Measurements from ENCODE around the gene USP34. TPM values are rescaled to one million over a fixed set of nuclear protein-coding genes. Genes with fewer than 3 reads are reported as not detected.

USP34 gene
- total and polyA plus RNA-seq, 2 experiments from 2014 or later: 81.8 to 157 TPM

GRCh38 chr2:61283443-61284160 lies 187.3 kb downstream of the USP34 start:
- H3K4me3 ChIP-seq: no peak overlapping the region
- H3K79me2 ChIP-seq (replicated peaks; ENCODE audit: insufficient read depth): no peaks in the 10 kb centered on the region
- Mint-ChIP-seq H3K36me3 (ENCODE audit: low read depth) (peaks cover 21% of the 10 kb centered on the region; the same call in 2 of the 3 replicates), H3K27me3 (ENCODE audit: insufficient read depth, low read depth, poor library complexity) (peaks cover 2% of the 10 kb centered on the region), H3K4me3 (no peak overlapping the region), H3K9me3 (no peaks in the 10 kb centered on the region), H3K27ac (no peak overlapping the region), H3K4me1 (peaks cover 5% of the 10 kb centered on the region)
- H3K4me1 ChIP-seq (ENCODE audit: insufficient read depth): 0 out of 2 replicates have a peak, but pooled peaks cover 7% of the 10 kb centered on the region
- no peaks in the 10 kb centered on the region for H3K9me2 ChIP-seq (ENCODE audit: insufficient read depth)
- peaks cover 15% of the 10 kb centered on the region; the same call in 1 of the 2 replicates for H3K36me3 ChIP-seq (ENCODE audit: insufficient read depth)
- no peaks in the 10 kb centered on the region for H3F3A ChIP-seq (replicated peaks; ENCODE audit: low read depth)
- H2AFZ ChIP-seq: no peak overlapping the region
- H3K27me3 ChIP-seq (ENCODE audit: insufficient read depth): no peaks in the 10 kb centered on the region
- DNase-seq (ENCODE audit: low spot score) (no peak), ATAC-seq (no peak)
- H3K27ac ChIP-seq (ENCODE audit: low read depth): no peak overlapping the region; the same call in 1 of the 2 replicates
- H4K20me1 ChIP-seq (replicated peaks; ENCODE audit: insufficient read depth): peaks cover 3% of the 10 kb centered on the region; the same call in 1 of the 2 replicates
- TF ChIP-seq POLR2AphosphoS5 (IDR thresholded peaks at IDR 0.05; ENCODE audit: low read depth) (no peak), CREB1 (CRISPR knock-in tag; IDR thresholded peaks at IDR 0.05; ENCODE audit: low read depth) (no peak), NANOG (IDR thresholded peaks at IDR 0.05; ENCODE audit: borderline replicate concordance) (no peak), JUNB (IDR thresholded peaks at IDR 0.05; ENCODE audit: unreplicated experiment) (no peak), ZNF462 (CRISPR knock-in tag; IDR thresholded peaks at IDR 0.05) (no peak), ZNF114 (CRISPR knock-in tag; IDR thresholded peaks at IDR 0.05) (no peak)
- no peak overlapping the region for H3K4me2 ChIP-seq
